ENCODE data around the gene REEP1.
A peak's percentile ranks its signal among the peaks of the same experiment; 100 is the strongest.

Gene REEP1

GRCh38 chr2:86218124-86218523 lies 119.3 kb downstream of the REEP1 start:
- no peak for TF ChIP-seq CTCF (IDR thresholded peaks at IDR 0.05; ENCODE audit: low read length, missing control alignments)
- no peak for DNase-seq (ENCODE audit: low read depth)
- no peak overlapping the region for H3K4me3 ChIP-seq (replicated peaks; ENCODE audit: low read depth, low read length)

- no peak for TF ChIP-seq CTCF (IDR thresholded peaks at IDR 0.05; ENCODE audit: low read length, missing control alignments)
- peak; percentile 49 for DNase-seq (ENCODE audit: low read depth)
Observed at GRCh38 chr2:86216575-86217555, 120.6 kb downstream of the REEP1 start.

GRCh38 chr2:86214503-86214832 lies 123.0 kb downstream of the REEP1 start:
- H3K4me3 ChIP-seq (replicated peaks; ENCODE audit: low read depth, low read length) = no peak overlapping the region
- TF ChIP-seq CTCF (IDR thresholded peaks at IDR 0.05; ENCODE audit: low read length, missing control alignments) = no peak
- DNase-seq (ENCODE audit: low read depth) = no peak

More at GRCh38 chr2:86216575-86217555, 120.6 kb downstream of the REEP1 start:
- peak overlapping the region; percentile 41 for H3K4me3 ChIP-seq (replicated peaks; ENCODE audit: low read depth, low read length)

- peak; percentile 34 for DNase-seq (ENCODE audit: low read depth)
- no peak overlapping the region for H3K4me3 ChIP-seq (replicated peaks; ENCODE audit: low read depth, low read length)
- no peak for TF ChIP-seq CTCF (IDR thresholded peaks at IDR 0.05; ENCODE audit: low read length, missing control alignments)
Observed at GRCh38 chr2:86213699-86214502, 123.5 kb downstream of the REEP1 start.

GRCh38 chr2:86213056-86213455 lies 124.4 kb downstream of the REEP1 start:
- TF ChIP-seq CTCF (IDR thresholded peaks at IDR 0.05; ENCODE audit: low read length, missing control alignments) = no peak
- no peak for DNase-seq (ENCODE audit: low read depth)

GRCh38 chr2:86211796-86212188 lies 125.6 kb downstream of the REEP1 start:
- no peak overlapping the region for H3K4me3 ChIP-seq (replicated peaks; ENCODE audit: low read depth, low read length)
- DNase-seq (ENCODE audit: low read depth) = no peak
- no peak for TF ChIP-seq CTCF (IDR thresholded peaks at IDR 0.05; ENCODE audit: low read length, missing control alignments)

More at GRCh38 chr2:86213056-86213455, 124.4 kb downstream of the REEP1 start:
- no peak overlapping the region for H3K4me3 ChIP-seq (replicated peaks; ENCODE audit: low read depth, low read length)

All from fibroblast of pulmonary artery (primary cell).